ENCODE data around the gene SHISA4. TPM values are rescaled to one million over a fixed set of nuclear protein-coding genes. Genes with fewer than 3 reads are reported as not detected.

Gene SHISA4
- total RNA-seq, 1 experiment from 2014 or later, result 6.3 TPM

GRCh38 chr1:201883786-201884185 is 4.9 kb upstream of the SHISA4 start (continued):
- TF ChIP-seq E2F4 (CRISPR knock-in tag; IDR thresholded peaks at IDR 0.05; ENCODE audit: borderline replicate concordance, low read depth) (no peak), IRF2 (CRISPR knock-in tag; IDR thresholded peaks at IDR 0.05; ENCODE audit: borderline replicate concordance, low read depth) (no peak), KAT7 (CRISPR knock-in tag; IDR thresholded peaks at IDR 0.05; ENCODE audit: borderline replicate concordance) (no peak), NR1H2 (CRISPR knock-in tag; IDR thresholded peaks at IDR 0.05) (no peak), ATF2 (CRISPR knock-in tag; IDR thresholded peaks at IDR 0.05; ENCODE audit: borderline replicate concordance, low read depth) (no peak), NFYB (CRISPR knock-in tag; conservative IDR thresholded peaks at IDR 0.05; ENCODE audit: low read depth) (no peak), ZNF263 (CRISPR knock-in tag; IDR thresholded peaks at IDR 0.05; ENCODE audit: low read depth) (no peak)
- TF ChIP-seq, protein P1, sequence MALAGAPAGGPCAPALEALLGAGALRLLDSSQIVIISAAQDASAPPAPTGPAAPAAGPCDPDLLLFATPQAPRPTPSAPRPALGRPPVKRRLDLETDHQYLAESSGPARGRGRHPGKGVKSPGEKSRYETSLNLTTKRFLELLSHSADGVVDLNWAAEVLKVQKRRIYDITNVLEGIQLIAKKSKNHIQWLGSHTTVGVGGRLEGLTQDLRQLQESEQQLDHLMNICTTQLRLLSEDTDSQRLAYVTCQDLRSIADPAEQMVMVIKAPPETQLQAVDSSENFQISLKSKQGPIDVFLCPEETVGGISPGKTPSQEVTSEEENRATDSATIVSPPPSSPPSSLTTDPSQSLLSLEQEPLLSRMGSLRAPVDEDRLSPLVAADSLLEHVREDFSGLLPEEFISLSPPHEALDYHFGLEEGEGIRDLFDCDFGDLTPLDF (CRISPR knock-in tag; IDR thresholded peaks at IDR 0.05), result no peak
- TF ChIP-seq, protein P2, sequence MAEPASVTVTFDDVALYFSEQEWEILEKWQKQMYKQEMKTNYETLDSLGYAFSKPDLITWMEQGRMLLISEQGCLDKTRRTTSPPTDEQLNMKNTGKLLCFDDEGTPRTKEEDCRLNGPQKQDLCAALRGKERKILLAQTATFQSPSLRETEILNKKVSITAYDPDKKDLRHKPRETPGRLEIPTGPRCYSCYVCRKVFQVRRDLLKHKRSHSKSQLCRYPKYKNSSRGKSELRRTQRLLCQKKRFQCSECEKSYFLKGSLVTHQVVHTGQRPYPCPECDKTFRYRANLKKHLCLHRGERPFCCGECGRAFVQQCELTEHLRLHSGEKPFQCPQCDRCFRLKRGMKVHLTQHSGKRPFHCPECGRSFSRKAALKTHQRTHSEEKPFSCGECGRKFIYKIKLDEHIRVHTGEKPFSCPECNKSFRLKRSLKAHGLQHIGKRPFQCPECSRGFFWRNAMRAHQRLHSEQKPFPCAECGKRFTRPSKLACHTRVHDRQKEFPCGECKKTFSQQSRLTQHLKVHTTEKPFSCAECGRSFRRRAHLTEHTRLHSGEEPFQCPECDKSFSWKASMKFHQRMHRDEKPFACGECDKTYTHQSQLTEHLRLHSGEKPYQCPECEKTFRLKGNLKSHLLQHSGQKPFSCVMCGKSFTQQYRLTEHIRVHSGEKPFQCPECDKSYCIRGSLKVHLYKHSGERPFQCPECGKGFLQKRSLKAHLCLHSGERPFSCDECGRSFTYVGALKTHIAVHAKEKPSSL (CRISPR knock-in tag; conservative IDR thresholded peaks at IDR 0.05), result no peak
- TF ChIP-seq, protein P3, sequence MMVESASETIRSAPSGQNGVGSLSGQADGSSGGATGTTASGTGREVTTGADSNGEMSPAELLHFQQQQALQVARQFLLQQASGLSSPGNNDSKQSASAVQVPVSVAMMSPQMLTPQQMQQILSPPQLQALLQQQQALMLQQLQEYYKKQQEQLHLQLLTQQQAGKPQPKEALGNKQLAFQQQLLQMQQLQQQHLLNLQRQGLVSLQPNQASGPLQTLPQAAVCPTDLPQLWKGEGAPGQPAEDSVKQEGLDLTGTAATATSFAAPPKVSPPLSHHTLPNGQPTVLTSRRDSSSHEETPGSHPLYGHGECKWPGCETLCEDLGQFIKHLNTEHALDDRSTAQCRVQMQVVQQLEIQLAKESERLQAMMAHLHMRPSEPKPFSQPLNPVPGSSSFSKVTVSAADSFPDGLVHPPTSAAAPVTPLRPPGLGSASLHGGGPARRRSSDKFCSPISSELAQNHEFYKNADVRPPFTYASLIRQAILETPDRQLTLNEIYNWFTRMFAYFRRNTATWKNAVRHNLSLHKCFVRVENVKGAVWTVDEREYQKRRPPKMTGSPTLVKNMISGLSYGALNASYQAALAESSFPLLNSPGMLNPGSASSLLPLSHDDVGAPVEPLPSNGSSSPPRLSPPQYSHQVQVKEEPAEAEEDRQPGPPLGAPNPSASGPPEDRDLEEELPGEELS (CRISPR knock-in tag; IDR thresholded peaks at IDR 0.05), result no peak
- TF ChIP-seq, protein P4, sequence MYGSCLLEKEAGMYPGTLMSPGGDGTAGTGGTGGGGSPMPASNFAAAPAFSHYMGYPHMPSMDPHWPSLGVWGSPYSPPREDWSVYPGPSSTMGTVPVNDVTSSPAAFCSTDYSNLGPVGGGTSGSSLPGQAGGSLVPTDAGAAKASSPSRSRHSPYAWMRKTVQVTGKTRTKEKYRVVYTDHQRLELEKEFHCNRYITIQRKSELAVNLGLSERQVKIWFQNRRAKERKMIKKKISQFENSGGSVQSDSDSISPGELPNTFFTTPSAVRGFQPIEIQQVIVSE (CRISPR knock-in tag; IDR thresholded peaks at IDR 0.05; ENCODE audit: borderline replicate concordance), result no peak

- ChIA-PET POLR2A (interaction anchor here (1.3 kb wide), 1 partner anchor 11 kb away, joined by 3 read pairs; no protein-coding TSS in a partner anchor), CTCF (interaction anchor here (1.0 to 7.6 kb wide), 5 partner anchors 10 to 371 kb away, joined by 3 to 135 read pairs (median 6); partner anchors contain the start of gene LMOD1)
- H3K4me3 Mint-ChIP-seq, result no peak overlapping the region
- no peak for DNase-seq (ENCODE audit: low spot score)
- no peak overlapping the region for H3K27ac Mint-ChIP-seq
- no peak for ATAC-seq
- peaks cover 31% of the 10 kb centered on the region for H3K4me1 Mint-ChIP-seq
- no peaks in the 10 kb centered on the region for H3K36me3 Mint-ChIP-seq
- no peaks in the 10 kb centered on the region for H3K9me3 Mint-ChIP-seq
- no peak for TF ChIP-seq ESRRA (CRISPR knock-in tag; IDR thresholded peaks at IDR 0.05; ENCODE audit: borderline replicate concordance)
- no peak for TF ChIP-seq FOXK1 (CRISPR knock-in tag; IDR thresholded peaks at IDR 0.05)
- TF ChIP-seq, protein P3 (CRISPR knock-in tag; IDR thresholded peaks at IDR 0.05), result no peak
- TF ChIP-seq ATF3 (CRISPR knock-in tag; conservative IDR thresholded peaks at IDR 0.05), result no peak
- TF ChIP-seq, protein P5, sequence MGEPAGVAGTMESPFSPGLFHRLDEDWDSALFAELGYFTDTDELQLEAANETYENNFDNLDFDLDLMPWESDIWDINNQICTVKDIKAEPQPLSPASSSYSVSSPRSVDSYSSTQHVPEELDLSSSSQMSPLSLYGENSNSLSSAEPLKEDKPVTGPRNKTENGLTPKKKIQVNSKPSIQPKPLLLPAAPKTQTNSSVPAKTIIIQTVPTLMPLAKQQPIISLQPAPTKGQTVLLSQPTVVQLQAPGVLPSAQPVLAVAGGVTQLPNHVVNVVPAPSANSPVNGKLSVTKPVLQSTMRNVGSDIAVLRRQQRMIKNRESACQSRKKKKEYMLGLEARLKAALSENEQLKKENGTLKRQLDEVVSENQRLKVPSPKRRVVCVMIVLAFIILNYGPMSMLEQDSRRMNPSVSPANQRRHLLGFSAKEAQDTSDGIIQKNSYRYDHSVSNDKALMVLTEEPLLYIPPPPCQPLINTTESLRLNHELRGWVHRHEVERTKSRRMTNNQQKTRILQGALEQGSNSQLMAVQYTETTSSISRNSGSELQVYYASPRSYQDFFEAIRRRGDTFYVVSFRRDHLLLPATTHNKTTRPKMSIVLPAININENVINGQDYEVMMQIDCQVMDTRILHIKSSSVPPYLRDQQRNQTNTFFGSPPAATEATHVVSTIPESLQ (CRISPR knock-in tag; IDR thresholded peaks at IDR 0.05), result no peak
- H3K27me3 Mint-ChIP-seq (ENCODE audit: low read depth), result peaks cover 22% of the 10 kb centered on the region
These were observed 4.3 kb upstream of the SHISA4 start for GRCh38 chr1:201884425-201884824.
